ENCODE results near the gene ACTR6. TPM values are rescaled to one million over a fixed set of nuclear protein-coding genes. Genes with fewer than 3 reads are reported as not detected.

ACTR6 gene
- total RNA-seq, 1 experiment from 2014 or later: 34.9 TPM

- no peak overlapping the region for H2BK20ac ChIP-seq (ENCODE audit: low read depth, low read length, poor library complexity, severe bottlenecking)
- no peak overlapping the region for H4K5ac ChIP-seq (ENCODE audit: insufficient read length, low read depth, low read length)
- Mint-ChIP-seq H3K4me3 (no peak overlapping the region), H3K27me3 (ENCODE audit: low read depth) (no peaks in the 10 kb centered on the region), H3K36me3 (ENCODE audit: insufficient read depth in 1 of 3, low read depth in 3 of 3) (peaks cover 0 to 4% (median 0%) of the 10 kb centered on the region in 3 experiments; a peak in 2 of 7 replicates), H3K4me1 (no peaks in the 10 kb centered on the region), H3K27ac (no peak overlapping the region), H3K9me3 (no peaks in the 10 kb centered on the region)
- H2AFZ ChIP-seq (ENCODE audit: low read length): no peak overlapping the region
- H3K23me2 ChIP-seq (ENCODE audit: insufficient read length, low read depth, low read length, poor library complexity, severe bottlenecking): no peaks in the 10 kb centered on the region
- H3K4me2 ChIP-seq (ENCODE audit: insufficient read depth, insufficient read length, low read length): no peak overlapping the region
- H2BK15ac ChIP-seq (ENCODE audit: low read depth, low read length): no peak overlapping the region
- no peak overlapping the region for H3K56ac ChIP-seq (ENCODE audit: insufficient read length, low read depth, low read length)
- H2BK120ac ChIP-seq (ENCODE audit: low read depth, low read length, poor library complexity, severe bottlenecking): no peak overlapping the region
- H4K91ac ChIP-seq (ENCODE audit: insufficient read length, low read depth, low read length): no peak overlapping the region
- H2BK12ac ChIP-seq (ENCODE audit: insufficient read length, low read depth, low read length): no peak overlapping the region
- WGBS (ENCODE audit: extremely low coverage, insufficient read length, low lambda C conversion rate): no CpG with 5 or more reads among the region's 1 CpG
- no peak overlapping the region for H2AK5ac ChIP-seq (ENCODE audit: insufficient read length, low read length)
- H3K4me1 ChIP-seq (ENCODE audit: insufficient read depth, low read length): no peaks in the 10 kb centered on the region
- no peak overlapping the region for H4K8ac ChIP-seq (replicated peaks; ENCODE audit: insufficient read length, low read depth, low read length)
- no peak overlapping the region for H3K14ac ChIP-seq (ENCODE audit: insufficient read depth, low read length)
- H2BK5ac ChIP-seq (ENCODE audit: insufficient read length, low read length): no peak overlapping the region
- H3K9ac ChIP-seq (ENCODE audit: extremely low read depth, insufficient read length, low read length): no peak overlapping the region
- TF ChIP-seq CTCF (conservative IDR thresholded peaks at IDR 0.05): no peak
- no peak overlapping the region for H3K4ac ChIP-seq (ENCODE audit: low read depth, low read length)
- no peak overlapping the region for H3K27ac ChIP-seq (ENCODE audit: insufficient read length, low read depth, low read length)
- no peaks in the 10 kb centered on the region for H3K9me3 ChIP-seq (ENCODE audit: control insufficient read depth, low read depth, low read length)
- H3K79me2 ChIP-seq (ENCODE audit: insufficient read depth, low read length): no peaks in the 10 kb centered on the region
- no peak overlapping the region for H3T11ph ChIP-seq (ENCODE audit: low read length)
- no peak for DNase-seq
- H3K79me1 ChIP-seq (ENCODE audit: insufficient read depth, low read depth, low read length, poor library complexity, severe bottlenecking): no peaks in the 10 kb centered on the region
- H3K27me3 ChIP-seq (ENCODE audit: insufficient read depth, low read length): no peaks in the 10 kb centered on the region
- no peak overlapping the region for H3K23ac ChIP-seq (ENCODE audit: insufficient read length, low read depth, low read length)
- H4K20me1 ChIP-seq (ENCODE audit: control insufficient read depth, insufficient read depth, insufficient read length): no peaks in the 10 kb centered on the region
- no peak overlapping the region for H3K18ac ChIP-seq (ENCODE audit: insufficient read length, low read depth, low read length)
Observed at GRCh38 chr12:100253437-100253836, 52.8 kb downstream of the ACTR6 start.
